Measurements from ENCODE around the gene MAP4K4. TPM values are rescaled to one million over a fixed set of nuclear protein-coding genes. Genes with fewer than 3 reads are reported as not detected.

The MAP4K4 gene
- total RNA-seq, 1 experiment from 2014 or later: 132 TPM

DNA sequence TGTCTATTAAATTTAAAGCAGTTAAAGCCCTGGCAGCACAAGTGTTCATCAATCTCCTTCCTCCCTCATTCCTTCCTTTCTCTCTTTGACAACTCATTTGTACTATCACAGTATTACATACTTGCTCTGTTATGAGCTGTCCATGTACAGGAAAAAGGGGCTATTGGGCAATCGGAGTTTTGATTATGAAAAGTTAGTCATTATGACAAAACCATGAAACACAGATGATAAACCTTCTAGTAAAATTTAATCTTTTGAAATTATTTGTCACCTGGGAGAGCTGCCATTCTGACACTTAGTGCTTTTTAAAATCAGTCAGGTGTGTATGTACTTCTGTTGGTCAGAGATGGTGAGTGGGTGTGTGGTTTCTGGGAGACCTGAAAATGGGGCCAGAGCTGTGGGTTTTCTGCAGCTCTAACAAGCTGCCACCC, 39.4 kb downstream of the MAP4K4 start:
- Histone ChIP-seq H3K79me1 (ENCODE audit: insufficient read depth, low read depth, low read length, poor library complexity, severe bottlenecking) (peaks cover 4% of the 10 kb centered on the region), H2BK15ac (ENCODE audit: low read depth, low read length) (no peak overlapping the region), H2AFZ (ENCODE audit: low read length) (no peak overlapping the region), H3K4me2 (ENCODE audit: insufficient read depth, insufficient read length, low read length) (no peak overlapping the region), H3K27ac (ENCODE audit: insufficient read length, low read depth, low read length) (no peak overlapping the region), H2BK5ac (ENCODE audit: insufficient read length, low read length) (no peak overlapping the region), H3K4me1 (ENCODE audit: insufficient read depth, low read length) (peaks cover 10% of the 10 kb centered on the region), H4K8ac (replicated peaks; ENCODE audit: insufficient read length, low read depth, low read length) (no peak overlapping the region), H2BK120ac (ENCODE audit: low read depth, low read length, poor library complexity, severe bottlenecking) (no peak overlapping the region), H3K56ac (ENCODE audit: insufficient read length, low read depth, low read length) (no peak overlapping the region), H3K27me3 (ENCODE audit: insufficient read depth, low read length) (no peaks in the 10 kb centered on the region), H2BK12ac (ENCODE audit: insufficient read length, low read depth, low read length) (no peak overlapping the region), H3K9ac (ENCODE audit: extremely low read depth, insufficient read length, low read length) (no peak overlapping the region), H3K18ac (ENCODE audit: insufficient read length, low read depth, low read length) (no peak overlapping the region), H3T11ph (ENCODE audit: low read length) (no peak overlapping the region), H3K14ac (ENCODE audit: insufficient read depth, low read length) (no peak overlapping the region), H3K4ac (ENCODE audit: low read depth, low read length) (no peak overlapping the region), H3K9me3 (ENCODE audit: control insufficient read depth, low read depth, low read length) (no peaks in the 10 kb centered on the region), H3K23ac (ENCODE audit: insufficient read length, low read depth, low read length) (no peak overlapping the region), H3K79me2 (ENCODE audit: insufficient read depth, low read length) (peaks cover 46% of the 10 kb centered on the region), H4K20me1 (ENCODE audit: control insufficient read depth, insufficient read depth, insufficient read length) (no peaks in the 10 kb centered on the region), H2AK5ac (ENCODE audit: insufficient read length, low read length) (no peak overlapping the region), H3K23me2 (ENCODE audit: insufficient read length, low read depth, low read length, poor library complexity, severe bottlenecking) (no peaks in the 10 kb centered on the region), H2BK20ac (ENCODE audit: low read depth, low read length, poor library complexity, severe bottlenecking) (no peak overlapping the region), H4K91ac (ENCODE audit: insufficient read length, low read depth, low read length) (no peak overlapping the region), H4K5ac (ENCODE audit: insufficient read length, low read depth, low read length) (no peak overlapping the region)
- TF ChIP-seq, protein P1, sequence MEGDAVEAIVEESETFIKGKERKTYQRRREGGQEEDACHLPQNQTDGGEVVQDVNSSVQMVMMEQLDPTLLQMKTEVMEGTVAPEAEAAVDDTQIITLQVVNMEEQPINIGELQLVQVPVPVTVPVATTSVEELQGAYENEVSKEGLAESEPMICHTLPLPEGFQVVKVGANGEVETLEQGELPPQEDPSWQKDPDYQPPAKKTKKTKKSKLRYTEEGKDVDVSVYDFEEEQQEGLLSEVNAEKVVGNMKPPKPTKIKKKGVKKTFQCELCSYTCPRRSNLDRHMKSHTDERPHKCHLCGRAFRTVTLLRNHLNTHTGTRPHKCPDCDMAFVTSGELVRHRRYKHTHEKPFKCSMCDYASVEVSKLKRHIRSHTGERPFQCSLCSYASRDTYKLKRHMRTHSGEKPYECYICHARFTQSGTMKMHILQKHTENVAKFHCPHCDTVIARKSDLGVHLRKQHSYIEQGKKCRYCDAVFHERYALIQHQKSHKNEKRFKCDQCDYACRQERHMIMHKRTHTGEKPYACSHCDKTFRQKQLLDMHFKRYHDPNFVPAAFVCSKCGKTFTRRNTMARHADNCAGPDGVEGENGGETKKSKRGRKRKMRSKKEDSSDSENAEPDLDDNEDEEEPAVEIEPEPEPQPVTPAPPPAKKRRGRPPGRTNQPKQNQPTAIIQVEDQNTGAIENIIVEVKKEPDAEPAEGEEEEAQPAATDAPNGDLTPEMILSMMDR (conservative IDR thresholded peaks at IDR 0.05): no peak
- Mint-ChIP-seq H3K4me3 (no peak overlapping the region), H3K4me1 (peaks cover 72 to 75% of the 10 kb centered on the region in 2 experiments), H3K9me3 (no peaks in the 10 kb centered on the region), H3K36me3 (ENCODE audit: insufficient read depth in 1 of 3, low read depth in 3 of 3) (peaks cover 0 to 3% (median 0%) of the 10 kb centered on the region in 3 experiments; a peak in 1 of 7 replicates), H3K27me3 (ENCODE audit: low read depth) (no peaks in the 10 kb centered on the region), H3K27ac (peak overlapping the region in 2 of 3 experiments; percentile 11 to 17; a peak in 1 of 7 replicates)
- WGBS (ENCODE audit: extremely low coverage, insufficient read length, low lambda C conversion rate): no CpG with 5 or more reads among the region's 1 CpG
- no peak for DNase-seq

Measured in H9 (cell line).